ENCODE results near the gene KCNG2. TPM values are rescaled to one million over a fixed set of nuclear protein-coding genes. Genes with fewer than 3 reads are reported as not detected.

The KCNG2 gene
- total RNA-seq, 4 donors from 2014 or later = 0.41 to 6.7 TPM; not detected in 2

GRCh38 chr18:79765491-79766245 lies 32.1 kb upstream of the KCNG2 start:
- Histone ChIP-seq H3K27ac (no peak overlapping the region), H3K9me3 (no peaks in the 10 kb centered on the region), H3K27me3 (no peaks in the 10 kb centered on the region), H3K4me3 (no peak overlapping the region), H3K36me3 (no peaks in the 10 kb centered on the region), H3K4me1 (no peaks in the 10 kb centered on the region)
- TF ChIP-seq CTCF (IDR thresholded peaks at IDR 0.05) (no peak), EP300 (IDR thresholded peaks at IDR 0.05; ENCODE audit: low read depth) (no peak), POLR2A (IDR thresholded peaks at IDR 0.05) (no peak), POLR2AphosphoS5 (IDR thresholded peaks at IDR 0.05) (no peak)
- intact Hi-C loops (cut with DNase I; ENCODE audit: low total_unique reads) = no loop called here
- in situ Hi-C loops (cut with MboI; ENCODE audit: low pct_ligation_motif_present in 1 of 4, low pct_unique_long_range_greater_than_20kb in 1 of 4, low sequenced_read_pairs in 3 of 4) = no loop called here
- DNase-seq = peak; percentile 3
- WGBS, 2 donors (ENCODE audit: low coverage in 1 of 2) = 67 to 70% methylated on average over 6 to 14 of the region's 14 CpGs

GRCh38 chr18:79766308-79766707 lies 31.4 kb upstream of the KCNG2 start:
- no peak for TF ChIP-seq POLR2A (IDR thresholded peaks at IDR 0.05)
- TF ChIP-seq CTCF (IDR thresholded peaks at IDR 0.05) = no peak
- TF ChIP-seq POLR2AphosphoS5 (IDR thresholded peaks at IDR 0.05) = no peak
- TF ChIP-seq EP300 (IDR thresholded peaks at IDR 0.05; ENCODE audit: low read depth) = no peak
- intact Hi-C loops (cut with DNase I; ENCODE audit: low total_unique reads) = no loop called here
- WGBS, 2 donors (ENCODE audit: low coverage in 1 of 2) = 61 to 78% methylated on average over 15 to 16 of the region's 16 CpGs
- Histone ChIP-seq H3K27ac (no peak overlapping the region), H3K36me3 (no peaks in the 10 kb centered on the region), H3K27me3 (no peaks in the 10 kb centered on the region), H3K9me3 (no peaks in the 10 kb centered on the region), H3K4me3 (no peak overlapping the region), H3K4me1 (no peaks in the 10 kb centered on the region)
- in situ Hi-C loops (cut with MboI; ENCODE audit: low pct_ligation_motif_present in 1 of 4, low pct_unique_long_range_greater_than_20kb in 1 of 4, low sequenced_read_pairs in 3 of 4) = no loop called here
- DNase-seq = no peak

- TF ChIP-seq CTCF (IDR thresholded peaks at IDR 0.05) (no peak), POLR2AphosphoS5 (IDR thresholded peaks at IDR 0.05) (no peak), EP300 (IDR thresholded peaks at IDR 0.05; ENCODE audit: low read depth) (no peak), POLR2A (IDR thresholded peaks at IDR 0.05) (no peak)
- H3K36me3 ChIP-seq = no peaks in the 10 kb centered on the region
- 50 to 61% methylated on average over 3 of the region's 3 CpGs for WGBS, 2 donors (ENCODE audit: low coverage in 1 of 2)
- H3K4me1 ChIP-seq = no peaks in the 10 kb centered on the region
- no peak for DNase-seq
- H3K4me3 ChIP-seq = no peak overlapping the region
- H3K9me3 ChIP-seq = no peaks in the 10 kb centered on the region
- H3K27ac ChIP-seq = no peak overlapping the region
- intact Hi-C loops (cut with DNase I; ENCODE audit: low total_unique reads) = no loop called here
- H3K27me3 ChIP-seq = peaks cover 5% of the 10 kb centered on the region
- in situ Hi-C loops (cut with MboI; ENCODE audit: low pct_ligation_motif_present in 1 of 4, low pct_unique_long_range_greater_than_20kb in 1 of 4, low sequenced_read_pairs in 3 of 4) = no loop called here
These were observed 29.0 kb upstream of the KCNG2 start for GRCh38 chr18:79768745-79769144.

- peak; percentile 1 for DNase-seq
- 83 to 85% methylated on average over 14 to 23 of the region's 31 CpGs for WGBS, 2 donors (ENCODE audit: low coverage in 1 of 2)
- in situ Hi-C loops (cut with MboI; ENCODE audit: low pct_ligation_motif_present in 1 of 4, low pct_unique_long_range_greater_than_20kb in 1 of 4, low sequenced_read_pairs in 3 of 4) = no loop called here
- no peak overlapping the region for H3K4me3 ChIP-seq
- intact Hi-C loops (cut with DNase I; ENCODE audit: low total_unique reads) = no loop called here
- no peak overlapping the region for H3K27ac ChIP-seq
- TF ChIP-seq EP300 (IDR thresholded peaks at IDR 0.05; ENCODE audit: low read depth) (no peak), POLR2A (IDR thresholded peaks at IDR 0.05) (no peak), CTCF (IDR thresholded peaks at IDR 0.05) (no peak), POLR2AphosphoS5 (IDR thresholded peaks at IDR 0.05) (no peak)
- H3K36me3 ChIP-seq = no peaks in the 10 kb centered on the region
- peaks cover 5% of the 10 kb centered on the region for H3K27me3 ChIP-seq
- no peaks in the 10 kb centered on the region for H3K9me3 ChIP-seq
- H3K4me1 ChIP-seq = no peaks in the 10 kb centered on the region
These were observed 27.8 kb upstream of the KCNG2 start for GRCh38 chr18:79769698-79770500.

All from transverse colon (tissue), 4 donors.